ENCODE measurements around the gene RAB30.
"Not testable (repeated sequence)": the region's sequence is repeated elsewhere in the genome, so short reads cannot be mapped to it uniquely, and the experiment has no call there.

The RAB30 gene

DNA sequence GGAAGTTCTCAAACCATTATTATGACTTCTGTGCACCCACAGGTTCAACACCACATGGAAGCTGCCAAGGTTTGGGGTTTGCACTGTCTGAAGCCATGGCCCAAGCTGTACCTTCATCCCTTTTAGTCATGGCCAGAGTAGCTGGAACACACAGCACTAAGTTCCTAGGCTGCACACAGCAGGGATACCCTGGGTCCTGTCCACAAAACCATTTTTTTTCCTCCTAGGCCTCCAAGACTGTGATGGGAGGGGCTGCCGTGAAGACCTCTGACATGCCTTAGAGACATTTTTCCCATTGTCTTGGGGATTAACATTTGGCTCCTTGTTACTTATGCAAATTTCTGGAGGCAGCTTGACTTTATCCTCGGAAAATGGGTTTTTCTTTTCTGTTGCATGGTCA is 127.5 kb downstream of the RAB30 start:
- TF ChIP-seq CTCF (conservative IDR thresholded peaks at IDR 0.05): no peak
- no peak overlapping the region for H3K27ac ChIP-seq

- H3K27ac ChIP-seq: not testable (repeated sequence)
These were observed 128.3 kb downstream of the RAB30 start for GRCh38 chr11:82943430-82943829.

- TF ChIP-seq CTCF (conservative IDR thresholded peaks at IDR 0.05): no peak
- no peak overlapping the region for H3K27ac ChIP-seq
These were observed 129.3 kb downstream of the RAB30 start for GRCh38 chr11:82942376-82942775.

GRCh38 chr11:82939456-82939855 is 132.2 kb downstream of the RAB30 start:
- TF ChIP-seq CTCF (conservative IDR thresholded peaks at IDR 0.05): no peak
- H3K27ac ChIP-seq: no peak overlapping the region

DNA sequence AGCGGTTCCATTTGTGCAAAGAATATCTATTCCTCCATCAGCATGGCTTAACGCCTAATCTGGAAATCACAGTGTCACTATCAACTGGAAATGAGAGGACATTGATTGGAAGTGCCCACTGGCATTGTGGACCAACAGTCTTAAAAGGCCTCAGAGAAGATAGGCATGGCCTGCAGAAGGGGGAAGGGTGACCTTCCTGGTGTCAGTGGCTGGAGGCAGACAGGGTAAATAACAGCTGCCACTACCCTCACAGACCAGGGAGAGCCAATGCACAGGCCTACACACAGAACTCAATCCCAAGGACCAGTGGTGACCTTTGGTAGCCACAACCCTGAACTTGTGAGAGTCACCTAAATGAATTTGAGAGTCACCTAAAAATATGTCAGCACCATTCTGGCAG is 134.1 kb downstream of the RAB30 start:
- H3K27ac ChIP-seq: no peak overlapping the region
- TF ChIP-seq CTCF (conservative IDR thresholded peaks at IDR 0.05): no peak

DNA sequence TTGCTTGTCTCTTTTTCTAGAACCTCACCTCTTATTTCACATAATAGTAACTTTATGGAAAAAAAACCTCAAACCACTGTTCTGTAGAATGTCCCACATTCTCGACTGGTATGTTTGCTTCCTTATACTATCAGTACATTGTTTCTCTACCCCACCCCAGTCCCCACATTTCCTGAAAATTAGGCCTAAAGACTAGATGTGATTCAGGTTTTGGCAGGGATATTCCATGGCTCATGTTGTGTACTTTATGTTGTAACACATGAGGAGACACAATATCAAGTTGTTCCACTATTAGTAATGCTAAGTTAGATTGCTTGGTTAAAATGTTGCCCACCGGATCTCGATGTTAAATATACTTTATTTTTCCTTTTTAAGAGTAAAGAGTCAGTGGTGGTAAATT is 135.4 kb downstream of the RAB30 start:
- TF ChIP-seq CTCF (conservative IDR thresholded peaks at IDR 0.05): no peak
- H3K27ac ChIP-seq: no peak overlapping the region

GRCh38 chr11:82932564-82932963 is 139.1 kb downstream of the RAB30 start:
- no peak for TF ChIP-seq CTCF (conservative IDR thresholded peaks at IDR 0.05)

GRCh38 chr11:82930734-82931133 is 141.0 kb downstream of the RAB30 start:
- TF ChIP-seq CTCF (conservative IDR thresholded peaks at IDR 0.05): no peak
- H3K27ac ChIP-seq: no peak overlapping the region

More at GRCh38 chr11:82932564-82932963, 139.1 kb downstream of the RAB30 start:
- H3K27ac ChIP-seq: no peak overlapping the region

Measured in VCaP (cell line).